SK-N-MC (cell line): ENCODE data around the gene UROS.

Experiments
- EZH2 ChIP-seq: fragments of 200-600 bp; sonication (generic); IDR thresholded peaks from one replicate; pipeline ENCODE4 v1.6.1; 2017; ENCODE audit warnings: antibody characterized with exemption
- FOXP2 ChIP-seq: optimal IDR thresholded peaks from 2 replicates; pipeline ENCODE3; 2011; ENCODE audit warnings: mild to moderate bottlenecking, moderate library complexity; ENCODE audit not compliant: insufficient read depth; ENCODE audit errors: extremely low read length, control extremely low read depth
- POLR2AphosphoS5 ChIP-seq: IDR thresholded peaks from 2 replicates; pipeline ENCODE4 v1.6.1; 2012; ENCODE audit warnings: mild to moderate bottlenecking, low read depth, low read length, borderline replicate concordance

GRCh38 chr10:125840955-125841354, 17.9 kb upstream of the UROS start:
- TF ChIP-seq POLR2AphosphoS5 (no peak), EZH2 (no peak), FOXP2 (no peak)
